NCI-H1694 (cell line): ENCODE measurements around the gene ZNF593.
A peak's percentile ranks its signal among the peaks of the same experiment; 100 is the strongest.

Experiments
- DNase-seq: peaks from one replicate; lab custom pipeline; 2025; lab: John Stamatoyannopoulos, UW

Gene ZNF593

GRCh38 chr1:26210147-26210870 is 40.6 kb downstream of the ZNF593 start:
- DNase-seq: peak; percentile 45

- DNase-seq: no peak
These were observed 43.0 kb downstream of the ZNF593 start for GRCh38 chr1:26212726-26213125.

GRCh38 chr1:26213335-26213905 is 43.7 kb downstream of the ZNF593 start:
- DNase-seq: no peak

GRCh38 chr1:26215246-26215645 is 45.5 kb downstream of the ZNF593 start:
- DNase-seq: no peak

- DNase-seq: no peak
These were observed 49.3 kb downstream of the ZNF593 start for GRCh38 chr1:26218906-26219494.
